ENCODE data around the gene TM4SF4.

TM4SF4 gene

DNA sequence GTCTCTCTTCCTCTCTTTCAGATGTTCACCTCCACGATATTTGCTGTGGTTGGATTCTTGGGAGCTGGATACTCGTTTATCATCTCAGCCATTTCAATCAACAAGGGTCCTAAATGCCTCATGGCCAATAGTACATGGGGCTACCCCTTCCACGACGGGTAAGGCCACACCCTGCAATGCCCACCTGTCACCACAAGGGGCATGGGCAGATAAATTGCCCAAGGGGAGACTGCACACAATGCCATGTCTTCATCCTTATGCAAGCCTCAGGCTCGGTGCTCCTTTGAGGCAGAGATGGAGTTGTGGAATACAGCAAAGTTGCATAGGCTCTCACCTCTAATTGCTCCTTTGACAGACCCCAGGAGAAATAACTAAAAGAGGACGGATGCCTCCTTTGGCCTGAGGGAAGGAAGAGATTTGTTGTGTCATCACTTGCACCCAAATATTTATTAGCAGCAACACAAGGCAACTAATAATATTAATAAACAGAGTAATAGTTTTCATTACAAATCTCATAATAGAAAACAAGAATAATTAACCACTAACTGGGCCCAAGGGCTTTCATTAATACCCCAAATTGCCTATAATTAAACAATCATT, 13.2 kb downstream of the TM4SF4 start:
- DNase-seq: peak in 1 of 2 experiments; percentile 26

GRCh38 chr3:149489060-149489690, 14.7 kb downstream of the TM4SF4 start:
- no peak for DNase-seq

DNA sequence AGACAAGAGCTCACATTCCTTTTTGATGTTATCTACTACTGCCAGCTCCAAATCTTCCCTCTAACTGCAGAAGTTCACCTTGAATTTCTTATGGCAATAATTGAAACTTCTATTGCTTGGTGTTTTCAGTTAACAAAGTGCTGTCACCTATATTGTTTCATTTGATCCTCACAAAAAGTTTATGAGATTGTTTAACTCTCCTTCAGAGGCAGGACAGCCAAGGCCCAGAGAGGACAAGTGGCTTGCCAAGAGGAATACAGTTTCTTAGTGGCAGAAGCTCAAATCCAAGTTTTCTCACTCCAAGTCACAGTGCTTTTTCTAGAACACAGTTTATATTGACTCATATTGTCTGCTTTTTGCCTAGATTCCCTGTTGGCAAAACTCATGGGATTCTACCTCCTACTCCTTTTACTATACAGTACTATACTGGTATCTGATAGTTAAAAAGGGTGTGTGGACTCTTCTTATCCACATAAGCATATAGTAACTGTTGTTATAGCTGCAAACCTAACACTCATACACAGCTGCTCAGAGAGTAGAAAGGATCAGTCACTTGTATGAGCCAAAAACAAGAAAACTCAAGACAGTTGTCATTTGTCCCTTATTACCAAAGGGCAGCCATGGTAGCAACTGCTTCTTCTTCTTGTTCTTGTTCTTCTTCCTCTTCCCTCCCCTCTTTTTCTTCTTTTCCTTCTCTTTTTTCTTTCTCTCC, 15.9 kb downstream of the TM4SF4 start:
- DNase-seq: no peak

- DNase-seq: no peak
Observed at GRCh38 chr3:149493315-149494021, 19.0 kb downstream of the TM4SF4 start.

DNA sequence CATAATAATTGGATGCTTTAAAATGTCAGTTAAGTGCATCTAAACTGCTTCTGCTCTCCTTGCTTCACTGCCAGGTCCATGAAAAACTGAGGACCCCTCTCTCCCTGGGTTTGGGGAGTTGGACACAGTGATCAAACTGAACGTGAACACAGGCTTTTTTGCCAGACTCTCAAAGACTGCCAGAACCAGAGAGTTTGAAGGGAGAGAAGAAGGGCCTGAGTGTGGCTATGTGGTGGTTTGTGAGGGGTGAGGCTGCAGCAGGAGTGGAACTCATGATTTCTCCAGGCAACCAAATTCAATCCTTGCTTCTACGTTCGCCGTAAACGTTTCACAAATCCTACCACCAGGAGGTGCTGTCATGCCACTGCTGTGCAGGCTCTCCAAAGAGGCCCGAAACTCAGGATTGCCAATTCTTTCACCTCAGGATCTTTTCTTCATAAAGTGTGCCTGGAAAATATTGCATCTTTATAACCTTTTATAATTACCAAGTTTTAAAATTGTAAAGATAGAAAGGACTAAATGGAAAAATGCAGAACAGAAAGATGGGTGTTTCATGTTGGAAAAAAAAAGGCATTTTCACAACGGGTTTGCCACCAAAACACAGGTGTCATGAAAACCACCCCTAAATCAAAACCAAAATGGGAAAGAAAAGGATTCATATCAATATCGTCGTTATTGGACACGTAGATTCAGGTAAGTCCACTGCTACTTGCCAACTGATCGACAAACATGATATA, 19.7 kb downstream of the TM4SF4 start:
- peak in 1 of 2 experiments; percentile 12 for DNase-seq

- no peak for DNase-seq
Observed at GRCh38 chr3:149494759-149495580, 20.5 kb downstream of the TM4SF4 start.

DNA sequence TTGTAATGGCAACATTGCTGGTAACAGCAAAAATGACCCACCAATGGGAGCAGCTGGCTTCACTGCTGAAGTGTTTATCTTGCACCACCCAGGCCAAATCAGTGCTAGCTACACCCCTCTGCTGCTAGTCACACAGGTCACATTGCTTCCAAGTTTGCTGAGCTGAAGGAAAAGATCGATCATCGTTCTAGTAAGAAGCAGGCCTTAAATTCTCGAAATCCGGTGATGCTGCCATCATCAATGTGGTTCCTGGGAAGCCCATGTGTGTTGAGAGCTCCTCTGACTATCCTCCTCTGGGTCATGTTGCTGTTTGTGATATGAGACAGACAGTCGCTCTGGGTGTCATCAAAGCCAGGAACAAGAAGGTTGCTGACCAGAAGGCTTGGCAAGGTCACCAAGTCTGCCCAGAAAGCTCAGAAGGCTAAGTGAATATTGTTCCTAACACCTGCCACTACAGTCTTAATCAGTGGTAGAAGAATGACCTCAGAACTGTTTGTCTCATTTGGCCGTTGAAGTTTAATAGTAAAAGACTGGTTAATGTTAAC, 21.2 kb downstream of the TM4SF4 start:
- no peak for DNase-seq

DNA sequence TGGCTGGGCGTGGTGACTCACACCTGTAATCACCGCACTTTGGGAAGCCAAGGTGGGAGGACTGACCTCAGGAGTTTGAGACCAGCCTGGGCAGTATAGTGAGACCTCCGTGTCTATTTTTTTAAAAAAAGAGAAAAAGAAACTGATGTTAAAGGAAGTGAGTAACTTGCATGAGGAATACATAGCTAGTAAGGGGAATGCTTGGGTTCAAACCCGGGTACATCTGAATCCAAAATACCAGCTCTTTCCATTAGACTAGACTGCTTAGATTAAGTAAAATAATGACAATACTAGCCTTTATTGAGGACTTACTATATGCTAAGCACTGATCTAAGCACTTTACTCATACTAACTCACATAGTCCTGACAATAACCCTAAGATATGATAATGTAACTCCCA, 22.4 kb downstream of the TM4SF4 start:
- DNase-seq: no peak

- no peak for DNase-seq
Observed at GRCh38 chr3:149497966-149498670, 23.6 kb downstream of the TM4SF4 start.

DNA sequence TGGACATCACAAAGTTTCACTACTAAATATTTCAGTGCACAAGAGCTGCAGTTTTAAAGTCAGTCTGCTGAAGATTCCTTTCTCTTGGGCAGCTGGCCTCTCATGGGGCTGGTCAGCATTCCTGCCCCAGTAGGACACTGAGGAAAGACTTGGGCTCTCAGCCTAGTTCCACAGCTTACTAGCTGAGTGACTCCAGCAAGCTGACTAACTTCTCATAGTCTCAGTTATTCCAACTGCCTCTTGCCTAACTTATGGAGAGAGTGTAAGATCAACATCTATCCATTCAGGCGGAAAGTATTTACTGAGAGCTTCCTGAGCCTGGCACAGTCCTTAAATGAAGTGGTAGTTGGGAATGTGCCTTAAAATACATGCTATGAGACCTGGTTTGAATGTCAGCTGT, 27.0 kb downstream of the TM4SF4 start:
- DNase-seq: no peak

- DNase-seq: no peak
Observed at GRCh38 chr3:149502438-149502837, 27.9 kb downstream of the TM4SF4 start.

DNA sequence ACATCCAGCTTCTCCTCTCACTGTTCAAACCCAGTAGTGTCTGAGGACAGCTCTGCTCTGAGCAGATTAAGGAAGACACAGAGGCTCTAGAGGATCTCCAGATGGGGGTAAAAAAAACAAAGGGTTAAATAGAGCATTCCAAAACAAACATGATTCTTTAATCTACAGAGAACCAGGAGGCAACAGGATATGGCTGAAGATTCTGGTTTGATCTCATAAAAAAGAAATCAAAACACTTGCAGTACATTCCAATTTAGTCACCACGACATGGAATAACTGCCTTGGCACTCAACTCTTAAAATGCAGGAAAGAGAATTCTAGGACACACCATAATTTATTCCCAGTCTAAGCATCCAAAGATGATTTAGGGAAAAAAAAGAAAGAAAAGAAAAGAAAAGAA, 32.0 kb downstream of the TM4SF4 start:
- no peak for DNase-seq

- no peak for DNase-seq
Observed at GRCh38 chr3:149506965-149507364, 32.5 kb downstream of the TM4SF4 start.

- no peak for DNase-seq
Observed at GRCh38 chr3:149507491-149508324, 33.2 kb downstream of the TM4SF4 start.

DNA sequence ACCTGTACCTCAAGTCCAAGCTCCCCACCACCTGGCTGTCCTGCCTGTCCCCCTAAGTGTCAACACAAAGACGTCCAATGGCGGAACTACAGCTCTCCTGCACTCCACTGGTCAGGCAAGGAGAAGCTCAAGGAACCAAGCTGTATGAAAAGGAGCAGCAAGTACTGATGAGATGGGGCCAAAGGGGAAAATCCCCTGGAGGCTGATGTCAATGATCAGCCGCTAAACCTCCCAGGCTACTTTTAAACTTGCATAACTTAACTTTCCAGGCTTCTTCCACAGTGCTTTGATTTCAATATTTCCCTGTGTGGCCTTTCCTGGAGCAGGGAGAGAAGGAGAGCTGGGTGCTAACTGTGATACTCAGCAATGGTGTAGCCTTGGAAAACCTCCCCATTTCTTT, 35.0 kb downstream of the TM4SF4 start:
- DNase-seq: no peak

DNA sequence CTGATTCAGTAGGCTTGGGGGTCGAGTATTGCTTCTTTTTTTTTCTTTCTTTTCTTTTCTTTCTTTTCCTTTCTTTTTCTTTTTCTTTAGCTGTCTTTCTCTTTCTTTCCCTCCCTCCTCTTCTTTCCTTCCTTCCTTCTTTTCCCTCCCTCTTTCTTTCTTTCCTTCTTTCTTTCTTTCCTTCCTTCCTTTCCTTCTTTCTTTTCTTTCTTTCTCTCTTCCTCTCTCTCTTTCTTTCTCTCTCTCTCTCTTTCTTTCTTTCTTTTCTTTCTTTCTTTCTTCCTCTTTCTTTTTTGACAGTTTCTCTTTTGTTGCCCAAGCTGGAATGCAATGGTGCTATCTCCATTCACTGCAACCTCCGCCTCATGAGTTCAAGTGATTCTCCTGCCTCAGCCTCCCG, 36.0 kb downstream of the TM4SF4 start:
- no peak for DNase-seq

DNA sequence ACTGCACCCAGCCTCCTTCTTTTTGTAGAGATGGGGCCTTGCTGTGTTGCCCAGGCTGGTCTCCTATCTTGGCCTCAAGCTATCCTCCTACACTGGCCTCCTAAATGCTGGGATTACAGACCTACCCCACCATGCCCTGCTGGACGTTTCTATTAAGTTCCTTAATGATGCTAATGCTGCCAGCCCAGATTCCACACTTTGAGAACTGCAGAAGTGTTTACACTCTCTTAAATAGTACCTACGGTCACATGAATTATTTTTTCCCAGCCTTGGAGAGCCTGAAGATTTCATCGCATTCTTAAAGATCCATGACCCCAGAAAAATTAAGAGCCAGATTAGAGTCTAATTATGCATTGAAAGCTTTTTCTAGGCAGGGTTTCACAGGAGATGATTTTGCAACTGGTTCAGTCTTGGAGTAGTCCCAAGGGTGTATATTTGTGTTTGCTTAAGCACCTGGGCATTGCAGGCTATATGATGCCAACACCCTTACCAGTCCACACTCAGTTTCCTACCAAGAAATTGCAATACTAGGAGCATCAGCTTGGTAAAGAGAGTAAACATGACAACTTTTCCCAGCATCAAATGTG, 36.6 kb downstream of the TM4SF4 start:
- DNase-seq: no peak

DNA sequence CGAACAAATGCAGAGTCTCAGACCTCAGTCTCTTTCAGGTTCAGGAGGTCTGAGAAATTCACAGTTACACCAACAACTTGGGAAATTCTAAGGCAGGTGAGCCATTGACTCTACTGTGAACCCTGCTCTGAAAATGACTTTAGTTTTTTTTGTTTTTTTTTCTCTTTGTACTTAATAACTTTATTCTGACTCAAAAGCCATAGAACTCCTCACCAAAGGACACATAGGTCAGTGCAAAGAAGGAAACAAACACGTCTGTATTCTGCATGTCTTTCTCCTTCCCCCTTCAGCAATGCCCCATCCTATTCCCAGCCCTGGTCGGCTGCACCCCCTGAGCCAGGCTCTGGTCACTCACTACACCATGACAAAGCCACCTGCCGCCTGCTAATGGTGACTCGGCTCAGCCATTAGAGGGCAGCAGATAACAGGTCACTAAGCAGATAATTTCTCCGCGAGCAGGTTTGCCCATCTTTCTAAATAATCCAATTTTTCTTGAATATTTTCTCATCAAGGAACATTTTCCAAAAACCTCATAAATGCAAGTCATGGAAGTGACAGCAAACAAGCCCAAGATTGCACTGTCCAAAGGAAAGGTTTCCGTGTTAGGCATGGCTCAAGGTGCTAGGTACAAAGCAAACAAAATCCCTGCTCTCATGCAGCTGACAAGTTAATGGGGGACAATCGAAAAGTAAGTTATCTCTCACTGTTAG, 37.7 kb downstream of the TM4SF4 start:
- DNase-seq: peak in 1 of 2 experiments; percentile 15

GRCh38 chr3:149514471-149514870, 40.0 kb downstream of the TM4SF4 start:
- no peak for DNase-seq
